Testis (tissue), 2 donors: ENCODE data around the gene NAA16.

Experiments
- CTCF ChIP-seq, 3 experiments: fragments of 450-650 bp in 2 of 3; fragments of 200-600 bp in 1 of 3; sonication (generic) in 1 of 3; IDR thresholded peaks; one replicate each; pipeline ENCODE4 v1.5.1; 2016 to 2019; ENCODE audit warnings: antibody characterized with exemption in 3 of 3, mild to moderate bottlenecking in 2 of 3, moderate library complexity in 1 of 3
- POLR2A ChIP-seq: fragments of 450-650 bp; IDR thresholded peaks from one replicate; pipeline ENCODE4 v1.6.1; 2017; ENCODE audit warnings: antibody characterized with exemption, mild to moderate bottlenecking, moderate library complexity

- TF ChIP-seq CTCF (IDR thresholded peaks at IDR 0.05), result no peak
- no peak for TF ChIP-seq POLR2A
These were observed 8.3 kb upstream of the NAA16 start for GRCh38 chr13:41302743-41303142.
